NOMO-1 treated with dmso at 0.1 percent for 144 hours (cell line): ENCODE measurements around the gene KCNJ18.
"Not testable (repeated sequence)": the region's sequence is repeated elsewhere in the genome, so short reads cannot be mapped to it uniquely, and the experiment has no call there.

Experiments
- DNase-seq: peaks from one replicate; lab custom pipeline; 2025; ENCODE audit not compliant: unreplicated experiment; lab: John Stamatoyannopoulos, UW

The KCNJ18 gene

GRCh38 chr17:21702029-21702428 is 9.7 kb downstream of the KCNJ18 start:
- not testable (repeated sequence) for DNase-seq

GRCh38 chr17:21702521-21702920 is 10.2 kb downstream of the KCNJ18 start:
- not testable (repeated sequence) for DNase-seq

DNA sequence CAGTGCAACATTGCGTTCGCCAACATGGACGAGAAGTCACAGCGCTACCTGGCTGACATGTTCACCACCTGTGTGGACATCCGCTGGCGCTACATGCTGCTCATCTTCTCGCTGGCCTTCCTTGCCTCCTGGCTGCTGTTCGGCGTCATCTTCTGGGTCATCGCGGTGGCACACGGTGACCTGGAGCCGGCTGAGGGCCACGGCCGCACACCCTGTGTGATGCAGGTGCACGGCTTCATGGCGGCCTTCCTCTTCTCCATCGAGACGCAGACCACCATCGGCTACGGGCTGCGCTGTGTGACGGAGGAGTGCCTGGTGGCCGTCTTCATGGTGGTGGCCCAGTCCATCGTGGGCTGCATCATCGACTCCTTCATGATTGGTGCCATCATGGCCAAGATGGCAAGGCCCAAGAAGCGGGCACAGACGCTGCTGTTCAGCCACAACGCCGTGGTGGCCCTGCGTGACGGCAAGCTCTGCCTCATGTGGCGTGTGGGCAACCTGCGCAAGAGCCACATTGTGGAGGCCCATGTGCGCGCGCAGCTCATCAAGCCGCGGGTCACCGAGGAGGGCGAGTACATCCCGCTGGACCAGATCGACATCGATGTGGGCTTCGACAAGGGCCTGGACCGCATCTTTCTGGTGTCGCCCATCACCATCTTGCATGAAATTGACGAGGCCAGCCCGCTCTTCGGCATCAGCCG is 10.8 kb downstream of the KCNJ18 start:
- not testable (repeated sequence) for DNase-seq

- DNase-seq = not testable (repeated sequence)
These were observed 11.9 kb downstream of the KCNJ18 start for GRCh38 chr17:21703891-21704872.

GRCh38 chr17:21705021-21705601 is 12.8 kb downstream of the KCNJ18 start:
- no peak for DNase-seq

DNA sequence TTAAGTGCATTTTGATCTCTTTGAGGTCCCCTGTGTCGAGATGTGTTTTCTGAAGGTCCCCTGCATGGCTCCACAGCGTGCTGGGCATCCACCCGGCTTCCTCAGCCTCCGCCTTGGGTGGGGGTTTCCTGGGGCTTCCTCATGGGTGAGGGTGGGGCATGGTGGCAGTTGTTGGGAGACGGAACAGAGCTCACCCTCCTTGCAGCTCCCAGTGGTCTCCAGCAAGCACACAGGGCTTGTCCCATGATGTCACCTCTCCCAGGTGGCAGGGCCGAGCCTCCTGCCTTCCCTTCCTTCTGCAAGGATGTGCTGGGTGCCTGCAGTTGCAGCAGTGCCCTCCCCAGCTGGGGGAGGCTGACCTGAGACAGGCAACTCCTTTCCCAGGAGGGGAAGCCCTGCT is 13.4 kb downstream of the KCNJ18 start:
- not testable (repeated sequence) for DNase-seq

- DNase-seq = not testable (repeated sequence)
These were observed 14.2 kb downstream of the KCNJ18 start for GRCh38 chr17:21706546-21706945.

DNA sequence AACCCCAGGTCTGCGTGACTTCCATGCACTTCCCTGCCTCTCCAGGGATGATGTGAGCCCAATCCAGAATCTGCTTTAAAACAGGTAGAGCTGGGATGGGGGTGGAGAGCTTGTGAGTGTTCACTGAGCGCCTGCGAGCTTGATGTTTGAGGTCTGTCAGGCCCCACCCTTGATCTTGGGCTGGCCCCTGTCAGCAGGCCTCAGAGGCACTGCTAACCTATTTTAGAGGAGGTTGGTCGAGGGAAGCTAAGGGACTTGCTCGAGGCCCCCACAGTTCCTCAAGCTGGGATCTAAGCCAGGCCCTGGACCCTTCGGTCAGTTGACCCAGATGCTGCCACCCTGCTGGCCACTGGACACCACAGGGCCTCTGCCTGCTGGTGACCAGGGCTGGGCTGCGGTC is 14.8 kb downstream of the KCNJ18 start:
- DNase-seq = not testable (repeated sequence)

GRCh38 chr17:21707711-21708611 is 15.6 kb downstream of the KCNJ18 start:
- DNase-seq = not testable (repeated sequence)

- DNase-seq = not testable (repeated sequence)
These were observed 16.6 kb downstream of the KCNJ18 start for GRCh38 chr17:21708612-21709535.

DNA sequence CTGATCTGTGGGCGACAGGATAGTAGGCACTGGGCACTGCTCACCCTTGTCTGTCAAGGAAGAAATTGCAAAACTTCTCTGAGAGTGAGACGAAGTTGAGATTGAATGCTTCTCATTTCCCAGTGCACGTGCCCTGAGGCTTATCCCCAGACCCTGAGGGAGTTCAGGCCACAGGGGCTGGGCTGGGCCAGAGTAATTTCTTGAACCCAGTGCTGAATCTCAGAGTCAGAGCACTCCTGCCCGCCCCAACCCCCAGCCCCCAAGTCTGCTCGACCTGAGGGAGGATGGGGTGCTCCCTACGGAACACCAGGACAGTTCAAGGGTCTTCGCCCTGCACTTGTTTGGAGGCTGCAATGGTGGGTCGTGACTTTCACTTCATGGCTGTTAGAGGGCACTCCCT is 17.7 kb downstream of the KCNJ18 start:
- not testable (repeated sequence) for DNase-seq

GRCh38 chr17:21710486-21710885 is 18.2 kb downstream of the KCNJ18 start:
- not testable (repeated sequence) for DNase-seq

DNA sequence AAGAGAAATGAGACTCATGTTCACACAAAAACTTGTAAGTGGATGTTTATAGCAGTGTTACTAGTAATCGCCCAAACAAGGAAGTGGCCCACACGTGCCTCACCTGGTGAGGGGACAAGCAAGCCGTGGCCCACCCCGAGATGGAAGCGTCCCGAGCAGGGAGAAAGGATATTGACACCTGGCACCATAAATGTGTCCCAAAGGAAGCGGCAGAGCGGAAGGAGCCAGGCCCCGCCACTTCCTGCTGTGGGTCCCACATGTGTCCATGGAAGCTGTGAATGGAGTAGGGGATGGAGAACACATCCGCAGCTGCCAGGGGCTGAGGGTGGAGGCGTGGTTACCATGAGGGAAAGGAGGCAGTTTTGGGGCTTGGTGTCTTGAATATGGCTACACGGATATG is 18.9 kb downstream of the KCNJ18 start:
- no peak for DNase-seq

- DNase-seq = not testable (repeated sequence)
These were observed 20.7 kb downstream of the KCNJ18 start for GRCh38 chr17:21713020-21713419.

- DNase-seq = not testable (repeated sequence)
These were observed 21.3 kb downstream of the KCNJ18 start for GRCh38 chr17:21713631-21714030.

GRCh38 chr17:21714676-21715075 is 22.4 kb downstream of the KCNJ18 start:
- not testable (repeated sequence) for DNase-seq

- DNase-seq = not testable (repeated sequence)
These were observed 23.6 kb downstream of the KCNJ18 start for GRCh38 chr17:21715877-21716276.

DNA sequence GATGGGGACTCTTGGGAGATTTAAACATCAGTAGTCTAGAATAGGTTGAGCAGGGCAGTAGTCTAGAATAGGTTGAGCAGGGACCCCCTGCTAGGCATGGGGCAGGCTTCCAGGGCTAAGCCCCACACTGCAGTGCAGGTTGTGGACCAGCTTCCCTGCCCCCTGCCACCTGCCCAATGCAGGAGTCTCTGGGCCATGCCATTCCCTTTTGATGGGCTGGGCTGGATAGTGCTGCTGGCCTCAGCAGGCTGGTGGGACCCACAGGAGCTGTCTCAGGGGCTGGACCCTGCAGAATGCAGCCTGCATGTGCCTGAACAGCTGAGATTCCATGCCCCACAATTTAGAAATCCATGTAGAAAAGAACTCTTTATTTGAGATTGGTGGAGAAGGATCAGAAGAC is 26.6 kb downstream of the KCNJ18 start:
- not testable (repeated sequence) for DNase-seq

GRCh38 chr17:21719511-21720226 is 27.3 kb downstream of the KCNJ18 start:
- not testable (repeated sequence) for DNase-seq
